Karpas-422 (cell line): ENCODE results near the gene ATRNL1. TPM values are rescaled to one million over a fixed set of nuclear protein-coding genes. Genes with fewer than 3 reads are reported as not detected.
A peak's percentile ranks its signal among the peaks of the same experiment; 100 is the strongest.

Experiments
- DNase-seq: peaks from one replicate; pipeline ENCODE4 v3.0.0-alpha.2; 2015
- H2AFZ ChIP-seq: fragments of 200-600 bp; sonication (generic); 2 replicates; pipeline ENCODE4 v1.6.1; 2014; ENCODE audit warnings: antibody characterized with exemption, low read length, mixed read lengths
- H3K27ac ChIP-seq: fragments of 200-600 bp; sonication (generic); 2 replicates; pipeline ENCODE4 v1.5.1; 2014; ENCODE audit warnings: mild to moderate bottlenecking, low read length, moderate library complexity
- H3K27me3 ChIP-seq: fragments of 200-600 bp; sonication (generic); 2 replicates; pipeline ENCODE4 v1.6.1; 2014; ENCODE audit warnings: low read length, mixed read lengths
- H3K36me3 ChIP-seq: fragments of 200-600 bp; sonication (generic); 2 replicates; pipeline ENCODE4 v1.6.1; 2014; ENCODE audit warnings: low read length, mixed read lengths; ENCODE audit not compliant: insufficient read depth
- H3K4me1 ChIP-seq: fragments of 200-600 bp; sonication (generic); 2 replicates; pipeline ENCODE4 v1.6.1; 2014; ENCODE audit warnings: mild to moderate bottlenecking, low read length, mixed read lengths
- H3K4me2 ChIP-seq: fragments of 200-600 bp; sonication (generic); 2 replicates; pipeline ENCODE4 v1.6.1; 2014; ENCODE audit warnings: low read length, low read depth, mild to moderate bottlenecking; ENCODE audit not compliant: poor library complexity, severe bottlenecking
- H3K4me3 ChIP-seq: fragments of 200-600 bp; sonication (generic); 2 replicates; pipeline ENCODE4 v1.5.1; 2014; ENCODE audit warnings: mild to moderate bottlenecking, antibody characterized with exemption, low read length, mixed read lengths
- H3K79me2 ChIP-seq: fragments of 200-600 bp; sonication (generic); 2 replicates; pipeline ENCODE4 v1.6.1; 2014; ENCODE audit warnings: mild to moderate bottlenecking, low read length, mixed read lengths
- H3K9ac ChIP-seq: fragments of 200-600 bp; sonication (generic); 2 replicates; pipeline ENCODE4 v1.6.0; 2014; ENCODE audit warnings: low read length
- H3K9me2 ChIP-seq: fragments of 200-600 bp; sonication (generic), shearing (Covaris generic); replicated peaks from 2 replicates; pipeline ENCODE4 v1.6.0; 2014; ENCODE audit warnings: mild to moderate bottlenecking, low read length, moderate library complexity; ENCODE audit not compliant: insufficient read depth
- H3K9me3 ChIP-seq: fragments of 300-700, 200-600 bp; sonication (generic); 2 replicates; pipeline ENCODE4 v1.6.1; 2014; ENCODE audit warnings: low read length, mixed read lengths
- H4K20me1 ChIP-seq: fragments of 200-600 bp; sonication (generic); 2 replicates; pipeline ENCODE4 v1.6.1; 2014; ENCODE audit warnings: mild to moderate bottlenecking, antibody characterized with exemption, low read length, low read depth; ENCODE audit not compliant: insufficient read depth
- total RNA-seq: library from RNA; depleted of rRNA; stranded (reverse); fragments of >200 nt; shearing (Covaris generic); gene quantifications from 2 replicates; pipeline ENCODE4 v1.2.3, GENCODE V29; 2014; ENCODE audit warnings: low replicate concordance

ATRNL1 gene
- total RNA-seq, 1 experiment from 2014 or later, result not detected

GRCh38 chr10:115409347-115409746 is 316.2 kb downstream of the ATRNL1 start:
- no peak for DNase-seq
- no peaks in the 10 kb centered on the region for H3K27me3 ChIP-seq
- no peak overlapping the region for H2AFZ ChIP-seq
- no peak overlapping the region for H3K27ac ChIP-seq
- no peak overlapping the region for H3K9ac ChIP-seq
- H3K4me2 ChIP-seq, result no peak overlapping the region
- no peaks in the 10 kb centered on the region for H4K20me1 ChIP-seq
- H3K79me2 ChIP-seq, result no peaks in the 10 kb centered on the region
- H3K4me1 ChIP-seq, result no peaks in the 10 kb centered on the region
- no peaks in the 10 kb centered on the region; the same call in 1 of the 2 replicates for H3K9me2 ChIP-seq
- H3K9me3 ChIP-seq, result 0 out of 2 replicates have a peak, but pooled peaks cover 11% of the 10 kb centered on the region
- H3K36me3 ChIP-seq, result no peaks in the 10 kb centered on the region
- H3K4me3 ChIP-seq, result no peak overlapping the region

- H3K79me2 ChIP-seq, result no peaks in the 10 kb centered on the region
- H4K20me1 ChIP-seq, result no peaks in the 10 kb centered on the region
- H3K27ac ChIP-seq, result no peak overlapping the region
- H3K9me3 ChIP-seq, result no peaks in the 10 kb centered on the region
- H3K9ac ChIP-seq, result no peak overlapping the region
- H2AFZ ChIP-seq, result no peak overlapping the region
- peak; percentile 86 for DNase-seq
- H3K27me3 ChIP-seq, result no peaks in the 10 kb centered on the region
- H3K4me2 ChIP-seq, result no peak overlapping the region
- no peak overlapping the region for H3K4me3 ChIP-seq
- no peaks in the 10 kb centered on the region for H3K9me2 ChIP-seq
- no peaks in the 10 kb centered on the region for H3K4me1 ChIP-seq
- H3K36me3 ChIP-seq, result no peaks in the 10 kb centered on the region
Observed at GRCh38 chr10:115417585-115418265, 324.6 kb downstream of the ATRNL1 start.

GRCh38 chr10:115422624-115423023 is 329.5 kb downstream of the ATRNL1 start:
- Histone ChIP-seq H4K20me1 (no peaks in the 10 kb centered on the region), H3K27ac (no peak overlapping the region), H3K36me3 (no peaks in the 10 kb centered on the region), H3K4me2 (no peak overlapping the region), H3K4me1 (no peaks in the 10 kb centered on the region), H3K9ac (no peak overlapping the region), H3K9me2 (no peaks in the 10 kb centered on the region), H3K9me3 (no peaks in the 10 kb centered on the region), H3K27me3 (no peaks in the 10 kb centered on the region; the same call in 1 of the 2 replicates), H3K79me2 (no peaks in the 10 kb centered on the region), H3K4me3 (no peak overlapping the region), H2AFZ (no peak overlapping the region)
- no peak for DNase-seq

GRCh38 chr10:115427611-115428010 is 334.4 kb downstream of the ATRNL1 start:
- Histone ChIP-seq H3K27me3 (no peaks in the 10 kb centered on the region; the same call in 1 of the 2 replicates), H3K9me3 (no peaks in the 10 kb centered on the region), H2AFZ (no peak overlapping the region), H3K9me2 (no peaks in the 10 kb centered on the region), H3K36me3 (no peaks in the 10 kb centered on the region), H3K4me2 (no peak overlapping the region), H3K27ac (no peak overlapping the region), H3K4me3 (no peak overlapping the region), H3K4me1 (no peaks in the 10 kb centered on the region), H3K79me2 (no peaks in the 10 kb centered on the region), H3K9ac (no peak overlapping the region), H4K20me1 (no peaks in the 10 kb centered on the region)
- no peak for DNase-seq

- H3K4me2 ChIP-seq, result no peak overlapping the region
- no peaks in the 10 kb centered on the region for H4K20me1 ChIP-seq
- H3K9ac ChIP-seq, result no peak overlapping the region
- no peaks in the 10 kb centered on the region for H3K9me2 ChIP-seq
- peak; percentile 56 for DNase-seq
- H2AFZ ChIP-seq, result no peak overlapping the region
- H3K27ac ChIP-seq, result no peak overlapping the region
- H3K27me3 ChIP-seq, result peaks cover 3% of the 10 kb centered on the region; the same call in 1 of the 2 replicates
- no peaks in the 10 kb centered on the region for H3K36me3 ChIP-seq
- H3K4me3 ChIP-seq, result no peak overlapping the region
- no peaks in the 10 kb centered on the region for H3K9me3 ChIP-seq
- no peaks in the 10 kb centered on the region for H3K4me1 ChIP-seq
- H3K79me2 ChIP-seq, result no peaks in the 10 kb centered on the region
Observed at GRCh38 chr10:115432188-115432819, 339.1 kb downstream of the ATRNL1 start.

- H3K79me2 ChIP-seq, result no peaks in the 10 kb centered on the region
- peaks cover 3% of the 10 kb centered on the region; the same call in 1 of the 2 replicates for H3K27me3 ChIP-seq
- no peak overlapping the region for H2AFZ ChIP-seq
- H3K4me3 ChIP-seq, result no peak overlapping the region
- H3K27ac ChIP-seq, result no peak overlapping the region
- H3K4me1 ChIP-seq, result no peaks in the 10 kb centered on the region
- DNase-seq, result no peak
- H4K20me1 ChIP-seq, result no peaks in the 10 kb centered on the region
- H3K9me2 ChIP-seq, result no peaks in the 10 kb centered on the region
- H3K9ac ChIP-seq, result no peak overlapping the region
- H3K4me2 ChIP-seq, result no peak overlapping the region
- H3K36me3 ChIP-seq, result no peaks in the 10 kb centered on the region
- no peaks in the 10 kb centered on the region for H3K9me3 ChIP-seq
Observed at GRCh38 chr10:115436999-115437398, 343.8 kb downstream of the ATRNL1 start.

- no peak overlapping the region for H3K4me2 ChIP-seq
- no peak for DNase-seq
- no peak overlapping the region for H3K4me3 ChIP-seq
- no peak overlapping the region for H3K27ac ChIP-seq
- no peaks in the 10 kb centered on the region; the same call in 1 of the 2 replicates for H3K9me3 ChIP-seq
- H3K27me3 ChIP-seq, result no peaks in the 10 kb centered on the region
- H3K79me2 ChIP-seq, result no peaks in the 10 kb centered on the region
- no peaks in the 10 kb centered on the region for H4K20me1 ChIP-seq
- H3K36me3 ChIP-seq, result no peaks in the 10 kb centered on the region
- H3K9me2 ChIP-seq, result no peaks in the 10 kb centered on the region; the same call in 1 of the 2 replicates
- H3K9ac ChIP-seq, result no peak overlapping the region
- H2AFZ ChIP-seq, result no peak overlapping the region
- H3K4me1 ChIP-seq, result no peaks in the 10 kb centered on the region
Observed at GRCh38 chr10:115441907-115442545, 348.9 kb downstream of the ATRNL1 start.

GRCh38 chr10:115456812-115457211 is 363.6 kb downstream of the ATRNL1 start:
- no peak for DNase-seq
- Histone ChIP-seq H3K9ac (no peak overlapping the region), H3K4me1 (no peaks in the 10 kb centered on the region), H3K27ac (no peak overlapping the region), H3K9me2 (no peaks in the 10 kb centered on the region), H3K4me3 (no peak overlapping the region), H3K36me3 (no peaks in the 10 kb centered on the region), H3K4me2 (no peak overlapping the region), H2AFZ (no peak overlapping the region), H3K9me3 (peaks cover 5% of the 10 kb centered on the region; the same call in 1 of the 2 replicates), H3K79me2 (no peaks in the 10 kb centered on the region), H3K27me3 (no peaks in the 10 kb centered on the region), H4K20me1 (no peaks in the 10 kb centered on the region)
